OCI-LY7 (cell line): ENCODE results near the gene A2ML1. TPM values are rescaled to one million over a fixed set of nuclear protein-coding genes. Genes with fewer than 3 reads are reported as not detected.

Source experiments
- BruUV-seq: library from RNA; stranded (reverse); fragments of 400-500 nt; replicated peaks from 2 replicates; lab custom pipeline; 2021; lab: Mats Ljungman, UMichigan
- CTCF ChIA-PET: fragments of 300-600 bp; sonication (Branson Sonifier 250); formaldehyde crosslinking; loops from one replicate; lab custom pipeline; 2022; ENCODE audit warnings: antibody characterized with exemption; ENCODE audit not compliant: unreplicated experiment; lab: Charles Lee
- POLR2A ChIA-PET: fragments of 300-600 bp; sonication (Branson Sonifier 250); formaldehyde crosslinking; loops from one replicate; lab custom pipeline; 2022; ENCODE audit warnings: antibody characterized with exemption; lab: Charles Lee
- DNase-seq: peaks from one replicate; pipeline ENCODE4 v3.0.0-alpha.2; 2015; ENCODE audit warnings: low spot score
- H2AFZ ChIP-seq: fragments of 200-600 bp; sonication (generic), shearing (Covaris generic); 2 replicates; pipeline ENCODE4 v1.6.1; 2014; ENCODE audit warnings: mild to moderate bottlenecking, antibody characterized with exemption, low read length, moderate library complexity
- H3K27ac ChIP-seq: fragments of 200-600 bp; sonication (generic); 2 replicates; pipeline ENCODE4 v1.5.1; 2014; ENCODE audit warnings: mixed run types, low read depth, mild to moderate bottlenecking, moderate library complexity, low read length, inconsistent platforms; ENCODE audit not compliant: poor library complexity, severe bottlenecking
- H3K36me3 ChIP-seq: fragments of 200-600 bp; sonication (generic); 2 replicates; pipeline ENCODE4 v1.6.1; 2014; ENCODE audit warnings: mild to moderate bottlenecking, antibody characterized with exemption, low read length, moderate library complexity, mixed read lengths; ENCODE audit not compliant: insufficient read depth
- H3K4me1 ChIP-seq: fragments of 200-600 bp; sonication (generic); 2 replicates; pipeline ENCODE4 v1.5.1; 2014; ENCODE audit warnings: mild to moderate bottlenecking, low read length; ENCODE audit not compliant: insufficient read depth, poor library complexity, severe bottlenecking
- H3K4me2 ChIP-seq: fragments of 200-600 bp; sonication (generic); 2 replicates; pipeline ENCODE4 v1.6.1; 2014; ENCODE audit warnings: mild to moderate bottlenecking, low read length
- H3K4me3 ChIP-seq: fragments of 200-600 bp; sonication (generic); 2 replicates; pipeline ENCODE4 v1.5.1; 2014; ENCODE audit warnings: mild to moderate bottlenecking, low read depth, low read length; ENCODE audit not compliant: poor library complexity, severe bottlenecking
- H3K79me2 ChIP-seq: fragments of 200-600 bp; sonication (generic); 2 replicates; pipeline ENCODE4 v1.6.1; 2016; ENCODE audit warnings: low read depth, mild to moderate bottlenecking, low read length, moderate library complexity, mixed read lengths; ENCODE audit not compliant: insufficient read depth
- H3K9me2 ChIP-seq: fragments of 200-600 bp; sonication (generic); 2 replicates; pipeline ENCODE4 v1.6.1; 2016; ENCODE audit warnings: mild to moderate bottlenecking, low read length, mixed read lengths; ENCODE audit not compliant: insufficient read depth
- H3K9me3 ChIP-seq: fragments of 200-600 bp; sonication (generic); 2 replicates; pipeline ENCODE4 v1.6.1; 2014; ENCODE audit warnings: mild to moderate bottlenecking, mixed run types, low read length, mixed read lengths
- H4K20me1 ChIP-seq: fragments of 200-600 bp; sonication (generic); 2 replicates; pipeline ENCODE4 v1.6.1; 2014; ENCODE audit warnings: mild to moderate bottlenecking, antibody characterized with exemption, low read length, moderate library complexity, mixed read lengths; ENCODE audit not compliant: insufficient read depth
- intact Hi-C: fragments of 100-400 bp; cut with micrococcal nuclease; formaldehyde crosslinking; loops from one replicate; pipeline ENCODE4 v1.10.0; 2022; ENCODE audit not compliant: unreplicated experiment
- total RNA-seq, 2 experiments: library from RNA; depleted of rRNA in 1 of 2; stranded (reverse); fragments of >200 nt in 1 of 2; shearing (Covaris generic) in 1 of 2; gene quantifications; 2 replicates each; pipeline ENCODE4 v1.2.3, GENCODE V29; 2014 to 2022
- TF ChIP-seq, protein P1 (sequence below): fragments of 200-600 bp; sonication (generic); conservative IDR thresholded peaks from 2 replicates; pipeline ENCODE4 v1.5.1; 2014; ENCODE audit warnings: mild to moderate bottlenecking, antibody characterized with exemption, low read length, moderate library complexity, mixed read lengths

A2ML1 gene
- total RNA-seq, 2 experiments from 2014 or later: not detected

DNA sequence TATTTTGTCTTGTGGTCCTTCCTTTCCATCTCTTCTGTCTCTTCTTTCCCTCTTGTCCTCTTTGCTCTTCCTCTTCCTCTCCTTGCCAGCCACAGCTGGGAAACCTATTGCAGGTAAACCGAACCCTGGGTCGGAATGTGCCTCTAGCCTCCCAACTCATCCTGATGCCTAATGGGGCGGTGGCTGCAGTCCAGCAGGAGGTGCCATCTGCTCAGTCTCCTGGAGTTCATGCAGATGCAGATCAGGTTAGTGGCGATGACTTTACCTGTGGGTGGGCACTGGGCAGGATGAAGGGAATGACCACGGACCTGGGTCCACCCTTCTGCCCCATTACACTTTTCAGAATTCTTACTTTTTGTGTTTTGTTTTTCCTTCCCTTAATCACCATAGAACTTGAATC lies 100.1 kb downstream of the A2ML1 start:
- Histone ChIP-seq H3K79me2 (no peaks in the 10 kb centered on the region), H3K27ac (no peak overlapping the region), H2AFZ (no peak overlapping the region), H3K36me3 (peaks cover 39% of the 10 kb centered on the region), H3K4me1 (no peaks in the 10 kb centered on the region), H3K4me3 (no peak overlapping the region), H4K20me1 (no peaks in the 10 kb centered on the region), H3K4me2 (no peak overlapping the region), H3K9me2 (no peaks in the 10 kb centered on the region), H3K9me3 (no peaks in the 10 kb centered on the region)
- POLR2A ChIA-PET: interaction anchor here (0.6 kb wide), 1 partner anchor 127 kb away, joined by 3 read pairs; no protein-coding TSS in a partner anchor
- CTCF ChIA-PET: no interaction called here
- DNase-seq: no peak
- intact Hi-C loops: no loop called here
- no TSS peak for BruUV-seq
- TF ChIP-seq, protein P1, sequence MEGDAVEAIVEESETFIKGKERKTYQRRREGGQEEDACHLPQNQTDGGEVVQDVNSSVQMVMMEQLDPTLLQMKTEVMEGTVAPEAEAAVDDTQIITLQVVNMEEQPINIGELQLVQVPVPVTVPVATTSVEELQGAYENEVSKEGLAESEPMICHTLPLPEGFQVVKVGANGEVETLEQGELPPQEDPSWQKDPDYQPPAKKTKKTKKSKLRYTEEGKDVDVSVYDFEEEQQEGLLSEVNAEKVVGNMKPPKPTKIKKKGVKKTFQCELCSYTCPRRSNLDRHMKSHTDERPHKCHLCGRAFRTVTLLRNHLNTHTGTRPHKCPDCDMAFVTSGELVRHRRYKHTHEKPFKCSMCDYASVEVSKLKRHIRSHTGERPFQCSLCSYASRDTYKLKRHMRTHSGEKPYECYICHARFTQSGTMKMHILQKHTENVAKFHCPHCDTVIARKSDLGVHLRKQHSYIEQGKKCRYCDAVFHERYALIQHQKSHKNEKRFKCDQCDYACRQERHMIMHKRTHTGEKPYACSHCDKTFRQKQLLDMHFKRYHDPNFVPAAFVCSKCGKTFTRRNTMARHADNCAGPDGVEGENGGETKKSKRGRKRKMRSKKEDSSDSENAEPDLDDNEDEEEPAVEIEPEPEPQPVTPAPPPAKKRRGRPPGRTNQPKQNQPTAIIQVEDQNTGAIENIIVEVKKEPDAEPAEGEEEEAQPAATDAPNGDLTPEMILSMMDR: no peak

Other genes with a start within 250 kb of the A2ML1 start
- 30.0 and 32.4 TPM in 2 replicates for gene AICDA, start 209.8 kb upstream of the A2ML1 start, total RNA-seq (2014; rRNA removed; shearing (Covaris generic))
- gene AICDA, start 209.8 kb upstream of the A2ML1 start, total RNA-seq (2022): 38.5 and 55.9 TPM in 2 replicates
- not detected in 2 replicates for gene MFAP5, start 159.8 kb upstream of the A2ML1 start, total RNA-seq (2014; rRNA removed; shearing (Covaris generic))
- not detected in 2 replicates for gene MFAP5, start 159.8 kb upstream of the A2ML1 start, total RNA-seq (2022)
- 109 and 117 TPM in 2 replicates for gene RIMKLB, start 124.6 kb upstream of the A2ML1 start, total RNA-seq (2014; rRNA removed; shearing (Covaris generic))
- gene RIMKLB, start 124.6 kb upstream of the A2ML1 start, total RNA-seq (2022): 84.6 and 122 TPM in 2 replicates
- gene PHC1, start 91.9 kb downstream of the A2ML1 start, total RNA-seq (2014; rRNA removed; shearing (Covaris generic)): 52.2 and 52.4 TPM in 2 replicates
- 33.6 and 42.2 TPM in 2 replicates for gene PHC1, start 91.9 kb downstream of the A2ML1 start, total RNA-seq (2022)
- 108 and 142 TPM in 2 replicates for gene M6PR, start 127.0 kb downstream of the A2ML1 start, total RNA-seq (2014; rRNA removed; shearing (Covaris generic))
- 131 and 144 TPM in 2 replicates for gene M6PR, start 127.0 kb downstream of the A2ML1 start, total RNA-seq (2022)
- gene KLRG1, start 166.9 kb downstream of the A2ML1 start, total RNA-seq (2014; rRNA removed; shearing (Covaris generic)): 4.6 and 4.9 TPM in 2 replicates
- 8.2 and 12.5 TPM in 2 replicates for gene KLRG1, start 166.9 kb downstream of the A2ML1 start, total RNA-seq (2022)